ENCODE results near the gene CTXND1.

GRCh38 chr15:80275961-80276360 is 23.9 kb upstream of the CTXND1 start:
- TF ChIP-seq CTCF (IDR thresholded peaks at IDR 0.05) (no peak), POLR2A (IDR thresholded peaks at IDR 0.05) (no peak)
